Measurements from ENCODE around the gene TAF3. TPM values are rescaled to one million over a fixed set of nuclear protein-coding genes. Genes with fewer than 3 reads are reported as not detected.

Gene TAF3
- total and polyA plus RNA-seq, 8 donors, result 2.3 to 13.4 (median 6.5) TPM

- Histone ChIP-seq H3K27ac (no peak overlapping the region), H3K4me1 (peaks cover 14 to 63% (median 57%) of the 10 kb centered on the region in 4 donors), H3K27me3 (no peaks in the 10 kb centered on the region), H3K4me3 (peak overlapping the region in 2 of 4 donors; percentile 79 to 97), H3K36me3 (peaks cover 0 to 15% (median 12%) of the 10 kb centered on the region in 4 donors), H3K9me3 (no peaks in the 10 kb centered on the region)
- 72 to 85% (median 84%) methylated on average over 3 of the region's 3 CpGs for WGBS, 5 donors
- no peak for DNase-seq
- TF ChIP-seq EP300 (IDR thresholded peaks at IDR 0.05) (no peak), POLR2A (IDR thresholded peaks at IDR 0.05) (no peak), POLR2AphosphoS5 (IDR thresholded peaks at IDR 0.05) (no peak)
- TF ChIP-seq, protein P1, sequence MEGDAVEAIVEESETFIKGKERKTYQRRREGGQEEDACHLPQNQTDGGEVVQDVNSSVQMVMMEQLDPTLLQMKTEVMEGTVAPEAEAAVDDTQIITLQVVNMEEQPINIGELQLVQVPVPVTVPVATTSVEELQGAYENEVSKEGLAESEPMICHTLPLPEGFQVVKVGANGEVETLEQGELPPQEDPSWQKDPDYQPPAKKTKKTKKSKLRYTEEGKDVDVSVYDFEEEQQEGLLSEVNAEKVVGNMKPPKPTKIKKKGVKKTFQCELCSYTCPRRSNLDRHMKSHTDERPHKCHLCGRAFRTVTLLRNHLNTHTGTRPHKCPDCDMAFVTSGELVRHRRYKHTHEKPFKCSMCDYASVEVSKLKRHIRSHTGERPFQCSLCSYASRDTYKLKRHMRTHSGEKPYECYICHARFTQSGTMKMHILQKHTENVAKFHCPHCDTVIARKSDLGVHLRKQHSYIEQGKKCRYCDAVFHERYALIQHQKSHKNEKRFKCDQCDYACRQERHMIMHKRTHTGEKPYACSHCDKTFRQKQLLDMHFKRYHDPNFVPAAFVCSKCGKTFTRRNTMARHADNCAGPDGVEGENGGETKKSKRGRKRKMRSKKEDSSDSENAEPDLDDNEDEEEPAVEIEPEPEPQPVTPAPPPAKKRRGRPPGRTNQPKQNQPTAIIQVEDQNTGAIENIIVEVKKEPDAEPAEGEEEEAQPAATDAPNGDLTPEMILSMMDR (IDR thresholded peaks at IDR 0.05), result no peak
- intact Hi-C loops (cut with DNase I; ENCODE audit: low total_unique reads), result no loop called here
These were observed 31.9 kb upstream of the TAF3 start for GRCh38 chr10:7786430-7786829.

DNA sequence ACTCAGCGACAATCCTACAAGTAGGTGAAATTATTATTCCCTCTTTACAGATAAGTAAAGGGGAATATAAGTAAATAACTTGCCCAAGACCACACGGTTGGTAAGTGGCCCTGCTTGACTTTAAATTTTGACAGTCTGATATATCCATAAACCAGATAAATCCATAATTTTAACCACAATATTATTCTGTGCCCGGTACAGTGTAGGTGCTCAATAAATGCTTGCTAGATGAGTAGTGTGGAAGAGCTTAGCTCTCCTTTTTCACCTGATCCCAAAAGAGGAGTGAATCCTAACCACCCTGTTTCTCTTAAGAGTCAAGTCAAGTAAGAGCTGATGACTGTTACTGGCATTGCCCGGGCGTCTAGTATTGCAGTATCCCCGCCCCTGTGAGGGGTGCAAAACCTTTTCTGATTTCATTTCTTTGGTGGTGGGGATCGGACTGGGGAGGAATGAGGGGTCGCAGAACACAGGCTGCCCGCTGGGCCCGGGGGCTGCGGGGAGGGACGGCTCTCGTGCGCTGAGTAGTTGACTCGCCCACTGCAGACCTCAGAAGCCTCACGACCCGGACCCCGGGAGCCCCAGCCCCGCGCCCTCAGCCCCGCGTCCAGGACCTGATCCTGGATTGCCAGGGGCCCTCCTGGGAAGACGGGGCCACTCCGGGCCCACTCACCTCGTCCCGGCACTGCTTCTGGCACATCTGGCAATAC lies 31.0 kb upstream of the TAF3 start:
- H3K27me3 ChIP-seq, result no peaks in the 10 kb centered on the region
- H3K27ac ChIP-seq, result peak overlapping the region; percentile 59 to 94 (median 90)
- WGBS, 5 donors, result 1 to 4% (median 3%) methylated on average over 16 to 26 of the region's 26 CpGs
- intact Hi-C loops (cut with DNase I; ENCODE audit: low total_unique reads), result no loop called here
- H3K36me3 ChIP-seq, result peaks cover 0 to 9% (median 4%) of the 10 kb centered on the region in 4 donors
- no peak for DNase-seq
- H3K4me3 ChIP-seq, result peak overlapping the region; percentile 79 to 97 (median 88)
- peaks cover 16 to 71% (median 63%) of the 10 kb centered on the region in 4 donors for H3K4me1 ChIP-seq
- no peaks in the 10 kb centered on the region for H3K9me3 ChIP-seq
- TF ChIP-seq, protein P1 (IDR thresholded peaks at IDR 0.05), result no peak
- TF ChIP-seq POLR2AphosphoS5 (IDR thresholded peaks at IDR 0.05), result no peak
- TF ChIP-seq EP300 (IDR thresholded peaks at IDR 0.05), result no peak
- TF ChIP-seq POLR2A (IDR thresholded peaks at IDR 0.05), result no peak

GRCh38 chr10:7787857-7788638 lies 30.3 kb upstream of the TAF3 start, which contains the start of the genes ATP5F1C and KIN:
Gene ATP5F1C (plus strand): TSS chr10:7788177. CDS start chr10:7788208, 31 bp downstream.
Gene KIN (minus strand): TSS chr10:7787993. CDS start chr10:7787933, 60 bp downstream.
- intact Hi-C loops (cut with DNase I; ENCODE audit: low total_unique reads), result no loop called here

More at GRCh38 chr10:7787857-7788638, 30.3 kb upstream of the TAF3 start, which contains the start of the genes ATP5F1C and KIN:
- H3K9me3 ChIP-seq, result no peaks in the 10 kb centered on the region
- H3K4me3 ChIP-seq, result peak within 1 kb of the TSS; percentile 79 to 97 (median 88)
- WGBS, 5 donors, result 0 to 1% (median 0%) methylated on average over 36 to 59 of the region's 59 CpGs
- H3K36me3 ChIP-seq, result peaks cover 0 to 12% (median 4%) of the 10 kb centered on the region in 4 donors
- H3K27me3 ChIP-seq, result no peaks in the 10 kb centered on the region
- H3K27ac ChIP-seq, result peak within 1 kb of the TSS; percentile 77 to 94 (median 90)
- TF ChIP-seq POLR2A (IDR thresholded peaks at IDR 0.05), result peak in 2 of 4 donors; percentile 46 to 85
- TF ChIP-seq, protein P1 (IDR thresholded peaks at IDR 0.05), result no peak
- no peak for TF ChIP-seq EP300 (IDR thresholded peaks at IDR 0.05)
- peak; percentile 53 to 93 (median 88) for TF ChIP-seq POLR2AphosphoS5 (IDR thresholded peaks at IDR 0.05)
- H3K4me1 ChIP-seq, result peaks cover 18 to 79% (median 69%) of the 10 kb centered on the region in 4 donors
- DNase-seq, result peak; percentile 98 to 99

All from stomach (tissue), 9 donors.